Suppressor macrophage treated with lipopolysaccharide for 4 hours (primary cell): ENCODE measurements around the gene IFT52.
A peak's percentile ranks its signal among the peaks of the same experiment; 100 is the strongest.
"Not testable (repeated sequence)": the region's sequence is repeated elsewhere in the genome, so short reads cannot be mapped to it uniquely, and the experiment has no call there.

Experiments
- DNase-seq: peaks from one replicate; pipeline ENCODE4 v3.0.0-alpha.2; 2020

IFT52 gene

DNA sequence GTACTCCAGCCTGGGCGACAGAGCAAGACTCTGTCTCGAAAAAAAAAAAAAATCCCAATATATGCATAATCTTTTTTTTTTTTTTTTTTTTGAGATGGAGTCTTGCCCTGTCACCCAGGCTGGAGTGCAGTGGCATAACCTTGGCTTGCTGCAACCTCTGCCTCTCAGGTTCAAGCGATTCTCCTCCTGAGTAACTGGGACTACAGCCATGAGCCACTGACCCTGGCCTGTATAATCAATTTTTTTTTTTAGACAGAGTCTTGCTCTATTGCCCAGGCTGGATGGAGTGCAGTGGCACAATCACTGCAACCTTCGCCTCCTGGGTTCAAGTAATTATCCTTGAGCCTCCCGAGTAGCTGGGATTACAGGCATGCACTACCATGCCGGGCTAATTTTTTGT is 64.4 kb downstream of the IFT52 start:
- DNase-seq = not testable (repeated sequence)

DNA sequence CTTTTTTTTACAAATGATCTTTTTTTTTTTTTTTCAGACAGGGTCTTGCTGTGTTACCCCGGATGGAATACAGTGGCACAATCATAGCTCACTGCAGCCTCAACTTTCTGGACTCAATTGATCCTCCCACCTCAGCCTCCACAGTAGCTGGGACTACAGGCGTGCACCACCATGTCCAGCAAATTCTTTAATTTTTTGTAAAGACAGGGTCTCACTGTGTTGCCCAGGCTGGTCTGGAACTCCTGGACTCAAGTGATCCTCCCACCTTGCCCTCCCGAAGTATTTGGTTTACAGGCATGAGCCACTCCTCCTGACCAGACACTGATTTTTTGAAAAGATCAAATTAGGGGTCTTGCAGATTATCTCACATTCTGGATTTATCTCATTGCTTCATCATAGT is 65.2 kb downstream of the IFT52 start:
- DNase-seq = no peak

DNA sequence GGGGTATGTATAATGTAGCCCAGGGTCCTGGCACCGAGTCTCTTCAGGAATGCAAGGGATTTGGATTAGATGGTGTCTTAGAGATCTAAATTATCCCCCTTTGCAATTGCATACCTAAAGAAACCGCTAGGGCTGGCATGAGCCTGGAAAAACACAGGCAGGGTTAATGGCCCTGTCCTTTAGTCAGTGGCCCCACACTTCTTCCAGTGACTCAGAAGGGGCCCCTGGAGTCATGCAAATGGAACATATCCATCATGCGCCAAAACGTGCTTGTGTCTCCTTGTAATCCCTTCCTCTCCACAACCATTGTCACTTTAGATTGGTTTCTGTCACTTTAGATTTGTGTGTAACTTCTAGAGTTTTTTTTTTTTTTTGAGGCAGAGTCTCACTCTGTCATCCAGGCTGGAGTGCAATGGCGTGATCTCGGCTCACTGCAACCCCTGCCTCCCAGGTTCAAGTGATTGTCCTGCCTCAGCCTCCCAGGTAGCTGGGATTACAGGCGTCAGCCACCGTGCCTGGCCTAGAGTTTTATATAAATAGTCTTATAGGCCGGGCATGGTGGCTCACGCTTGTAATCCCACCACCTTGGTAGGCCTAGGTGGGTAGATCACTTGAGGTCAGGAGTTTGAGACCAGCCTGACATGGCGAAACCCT is 67.5 kb downstream of the IFT52 start:
- no peak for DNase-seq

DNA sequence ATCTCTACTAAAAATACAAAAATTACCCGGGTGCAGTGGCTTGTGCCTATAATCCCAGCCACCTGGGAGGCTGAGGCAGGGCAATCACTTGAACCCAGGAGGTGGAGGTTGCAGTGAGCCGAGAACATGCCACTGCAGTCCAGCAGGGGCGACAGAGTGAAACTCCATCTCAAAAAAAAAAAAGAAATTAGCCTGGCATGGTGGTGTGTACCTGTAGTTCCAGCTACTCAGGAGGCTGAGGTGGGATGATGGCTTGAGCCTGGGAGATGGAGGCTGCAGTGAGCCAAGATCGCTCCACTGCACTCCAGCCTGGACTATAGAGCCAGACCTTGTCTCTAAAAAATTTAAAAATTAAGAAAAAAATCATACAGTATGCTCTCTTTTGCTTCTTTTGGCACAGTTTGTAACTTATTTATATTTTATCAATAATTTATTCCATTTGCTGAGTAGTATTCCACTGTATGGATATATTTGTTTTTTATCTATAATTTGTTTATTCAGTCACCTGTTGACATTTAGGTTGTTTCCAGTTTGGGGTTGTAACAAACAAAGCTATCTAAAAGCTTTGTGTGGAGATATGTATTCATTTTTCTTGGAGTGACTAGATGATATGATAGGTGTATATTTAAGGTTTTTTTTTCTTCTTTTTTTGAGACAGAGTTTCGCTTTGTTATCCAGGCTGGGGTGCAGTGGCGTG is 68.1 kb downstream of the IFT52 start:
- no peak for DNase-seq

DNA sequence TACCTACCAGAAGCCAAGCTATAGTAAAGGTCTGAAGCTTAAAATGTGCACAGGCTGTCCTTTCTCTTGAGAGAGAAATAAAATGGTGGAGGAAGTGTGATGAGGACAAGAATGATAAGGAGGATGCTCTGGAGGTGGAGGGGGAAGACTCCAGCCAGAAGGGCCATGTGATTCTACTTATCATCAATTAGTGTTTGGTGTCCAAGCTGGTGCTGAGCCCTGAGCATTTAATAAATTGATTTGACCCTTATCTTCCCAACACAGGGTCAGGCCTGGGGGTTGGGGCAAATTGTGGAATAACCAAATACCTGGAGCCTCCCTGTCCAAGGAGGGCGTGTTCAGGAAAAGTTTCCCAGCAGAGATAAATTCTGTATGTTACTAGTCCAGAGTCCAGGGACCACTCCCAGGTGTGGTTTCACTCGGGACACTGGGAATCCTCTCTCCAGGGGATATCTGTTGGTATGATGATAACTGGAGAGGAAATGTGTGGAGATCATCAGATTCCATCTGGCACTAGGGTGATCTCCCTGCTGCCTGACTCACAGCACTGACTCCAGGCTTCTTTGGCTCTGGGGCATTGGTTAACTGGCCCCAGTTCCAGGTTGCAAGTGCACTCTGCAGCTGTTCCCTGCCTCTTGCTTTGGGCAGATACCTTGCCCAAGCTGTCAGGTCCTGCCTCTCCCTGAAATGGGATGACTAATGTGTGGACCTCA is 72.4 kb downstream of the IFT52 start:
- DNase-seq = no peak

DNA sequence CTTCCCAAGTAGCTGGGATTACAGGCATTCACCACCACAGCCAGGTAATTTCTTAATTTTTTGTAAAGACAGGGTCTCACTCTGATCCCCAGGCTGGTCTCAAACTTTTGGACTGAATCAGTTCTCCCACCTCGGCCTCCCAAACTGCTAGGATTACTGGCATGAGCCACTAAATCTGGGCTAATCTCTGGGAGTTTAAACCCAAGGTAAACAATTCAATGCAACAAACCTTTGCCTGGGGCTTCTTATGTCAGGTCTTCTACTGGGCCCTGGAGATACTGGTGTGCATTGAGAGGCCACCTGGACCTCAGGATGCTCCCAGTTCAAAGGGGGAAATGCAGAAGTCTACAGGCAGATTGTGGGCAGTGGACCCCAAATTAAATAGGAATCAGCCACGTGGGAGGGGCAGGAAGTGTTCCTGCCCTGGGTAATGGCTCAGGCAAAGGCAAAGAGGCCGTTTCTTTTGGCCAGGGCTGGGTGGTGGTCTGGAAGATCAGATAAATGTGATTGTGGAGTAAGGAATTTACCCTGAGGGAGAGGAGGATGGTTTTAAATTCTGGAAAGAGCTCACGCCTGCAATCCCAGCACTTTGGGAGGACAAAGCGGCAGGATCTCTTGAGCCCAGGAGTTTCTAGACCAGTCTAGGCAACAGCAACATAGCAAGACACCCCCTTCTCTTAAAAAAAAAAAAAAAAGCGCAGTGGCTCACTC is 74.9 kb downstream of the IFT52 start:
- no peak for DNase-seq

DNA sequence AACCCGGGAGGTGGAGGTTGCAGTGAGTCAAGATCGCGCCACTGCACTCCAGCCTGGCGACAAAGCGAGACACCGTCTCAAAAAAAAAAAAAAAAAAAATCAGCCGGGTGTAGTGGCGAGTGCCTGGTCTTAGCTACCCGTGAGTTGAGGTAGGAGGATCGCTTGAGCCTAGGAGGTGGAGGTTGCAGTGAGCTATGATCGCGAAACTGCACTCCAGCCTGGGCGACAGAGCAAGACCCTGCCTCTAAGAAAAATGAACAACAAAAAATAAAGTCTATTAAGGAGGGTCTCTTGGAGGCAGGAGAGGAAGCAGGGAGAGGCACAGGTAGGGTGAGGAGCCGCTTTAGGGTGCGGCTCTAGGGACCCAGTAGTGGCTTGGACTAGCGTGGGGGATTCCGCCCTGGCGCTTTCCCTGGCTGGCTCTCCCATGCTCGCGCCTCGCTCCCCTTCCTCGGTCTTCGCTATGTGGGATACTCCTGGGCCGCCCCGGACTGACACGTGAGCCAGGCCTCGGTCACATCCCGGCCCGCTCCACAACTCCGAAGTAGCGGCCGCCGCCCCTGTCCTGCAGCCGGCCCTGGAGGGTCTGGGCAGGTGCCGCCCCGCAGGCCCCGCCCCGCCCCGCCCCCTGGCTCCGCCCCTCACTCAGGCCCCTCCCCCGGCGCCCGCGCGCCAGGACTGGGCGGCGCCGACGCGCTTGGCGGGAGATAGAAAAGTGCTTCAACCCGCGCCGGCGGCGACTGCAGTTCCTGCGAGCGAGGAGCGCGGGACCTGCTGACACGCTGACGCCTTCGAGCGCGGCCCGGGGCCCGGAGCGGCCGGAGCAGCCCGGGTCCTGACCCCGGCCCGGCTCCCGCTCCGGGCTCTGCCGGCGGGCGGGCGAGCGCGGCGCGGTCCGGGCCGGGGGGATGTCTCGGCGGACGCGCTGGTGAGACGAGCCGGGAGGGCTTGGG is 75.9 kb downstream of the IFT52 start, which contains the start of gene MYBL2:
MYBL2 (plus strand) TSS at position 739 of the 953 bp plus-strand sequence; CDS start at position 909, 170 bp downstream.
- DNase-seq = peak; percentile 81

DNA sequence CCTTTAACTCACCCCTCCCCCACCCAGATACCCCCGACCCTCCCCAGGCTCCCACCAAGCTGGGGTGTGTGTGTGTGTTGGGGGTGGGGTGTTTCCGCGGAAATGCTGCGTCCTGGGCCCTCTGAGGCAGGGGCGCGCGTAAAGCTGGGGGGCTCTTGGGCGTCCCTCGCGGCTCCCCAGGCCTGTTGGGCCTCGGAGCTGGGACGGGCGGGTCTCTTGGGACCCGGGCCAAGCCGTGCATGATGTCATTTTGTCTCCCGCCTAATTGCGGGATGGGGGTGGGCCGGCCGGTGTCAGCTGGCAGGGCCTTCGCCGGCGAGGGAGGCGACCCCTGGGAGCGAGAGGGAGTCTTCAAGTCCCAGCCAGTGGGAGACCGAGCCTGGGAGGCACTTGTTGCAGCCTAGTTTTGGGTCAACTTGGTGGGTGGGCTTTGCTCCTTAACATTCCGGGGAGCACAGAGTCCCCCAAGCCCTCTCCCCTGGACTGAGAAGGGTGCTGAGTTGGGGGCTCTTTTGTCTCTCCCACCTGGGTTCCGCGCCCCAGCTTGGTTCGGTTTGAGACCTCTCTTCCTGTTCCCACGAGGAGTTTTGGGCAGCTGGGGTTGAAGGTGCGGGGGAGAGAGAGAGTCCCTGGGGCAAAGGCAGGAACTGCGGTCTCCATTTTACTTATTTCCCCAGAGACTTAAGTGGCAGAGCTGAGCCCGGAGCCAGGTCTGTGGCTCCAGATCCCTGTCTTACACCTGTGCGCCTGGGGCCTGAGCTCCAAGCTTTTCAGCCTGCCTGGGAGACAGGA is 76.8 kb downstream of the IFT52 start:
- no peak for DNase-seq

DNA sequence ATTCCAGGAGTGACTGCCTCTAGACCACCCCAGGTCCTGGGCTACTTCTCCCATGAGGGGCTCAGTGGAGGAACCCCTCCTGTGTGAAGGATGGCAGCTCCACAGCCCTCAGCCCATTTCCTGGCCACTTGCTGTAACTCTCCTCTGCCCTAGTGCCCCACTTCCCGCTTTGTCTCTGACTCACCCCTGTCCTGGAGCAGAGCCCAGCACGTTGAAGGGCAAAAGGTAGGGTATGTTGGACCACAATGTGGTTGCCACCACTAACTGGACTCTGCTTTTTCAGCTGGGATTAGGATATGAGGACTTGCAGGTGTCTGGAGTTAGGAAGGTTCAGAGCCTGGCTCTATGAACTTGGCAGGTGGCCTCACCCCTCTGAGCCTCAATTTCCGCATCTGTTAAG is 78.6 kb downstream of the IFT52 start:
- DNase-seq = no peak

DNA sequence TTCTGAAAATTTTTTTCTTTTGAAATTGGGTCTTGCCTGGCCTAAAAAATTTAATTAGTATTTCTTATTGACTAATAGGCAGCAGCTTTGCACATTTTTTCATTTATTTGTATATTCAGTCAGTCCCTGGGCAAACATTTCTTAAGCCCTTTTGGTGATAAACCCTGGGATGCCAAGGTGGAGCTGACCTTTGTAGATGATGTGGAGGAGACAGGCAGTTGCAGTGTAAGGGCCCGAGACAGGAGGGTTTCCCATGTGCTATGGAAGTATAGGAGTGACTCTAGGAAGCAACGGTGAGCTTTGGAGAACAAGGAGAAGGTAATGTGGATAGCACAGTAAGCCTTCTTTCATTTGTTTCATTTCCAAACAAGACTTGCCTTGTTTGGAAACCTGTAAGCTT is 79.7 kb downstream of the IFT52 start:
- DNase-seq = no peak

DNA sequence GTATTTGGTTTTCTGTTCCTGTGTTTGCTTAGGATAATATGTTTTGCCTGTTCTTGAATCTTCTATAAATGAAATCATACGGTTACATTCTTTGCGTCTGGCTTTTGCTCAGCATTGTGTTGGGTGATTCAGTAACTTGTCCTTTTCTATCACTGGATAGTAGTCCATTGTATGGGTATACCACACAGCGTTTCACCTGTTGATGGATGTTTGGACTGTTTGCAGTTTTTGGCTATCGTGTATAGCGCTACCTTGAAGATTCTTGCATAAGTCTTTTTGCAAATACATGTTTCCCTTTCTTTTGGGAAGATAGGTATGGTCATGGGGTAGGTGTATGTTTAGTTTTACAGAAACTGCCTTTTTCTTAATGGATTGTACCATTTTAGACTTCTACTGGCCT is 85.6 kb downstream of the IFT52 start:
- DNase-seq = no peak

DNA sequence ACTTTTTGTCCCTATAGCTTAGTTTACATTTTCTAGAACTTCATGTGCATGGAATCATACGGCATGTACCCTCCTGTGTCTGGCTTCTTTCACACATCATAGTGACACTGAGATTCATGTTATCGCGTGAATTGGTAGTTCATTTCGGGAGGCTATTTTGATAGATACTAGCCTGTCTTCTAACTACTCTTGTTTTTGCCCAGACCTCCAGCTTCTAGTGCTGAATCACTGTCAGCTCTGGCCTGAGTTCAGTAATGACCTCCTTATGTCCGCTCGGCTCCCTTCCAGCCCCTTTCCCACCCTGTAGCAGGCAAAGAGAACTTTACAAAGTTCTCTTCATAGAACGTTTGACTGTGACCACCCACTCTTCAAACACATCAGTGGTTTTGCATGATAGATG is 90.2 kb downstream of the IFT52 start:
- no peak for DNase-seq

DNA sequence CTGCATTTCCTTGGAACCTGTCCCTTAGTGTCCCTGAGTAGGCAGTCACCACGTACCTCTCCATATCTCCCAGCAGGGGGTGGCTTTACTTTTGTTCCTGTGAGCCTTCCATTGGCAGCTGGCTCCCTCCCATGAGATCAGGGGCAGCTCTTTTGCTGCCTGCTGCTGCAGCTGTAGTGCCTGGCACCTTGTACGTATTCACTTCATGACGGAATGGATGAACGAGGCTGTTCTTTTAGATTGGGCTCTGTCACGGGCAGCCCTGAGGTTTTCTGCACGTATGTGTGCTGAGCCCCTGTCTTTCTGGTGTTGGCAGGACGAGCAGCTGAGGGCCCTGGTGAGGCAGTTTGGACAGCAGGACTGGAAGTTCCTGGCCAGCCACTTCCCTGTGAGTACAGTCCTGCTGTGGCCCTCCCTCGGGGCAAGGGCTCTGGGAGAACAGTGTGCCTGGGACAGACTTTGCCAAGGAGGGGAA is 90.8 kb downstream of the IFT52 start:
- no peak for DNase-seq

DNA sequence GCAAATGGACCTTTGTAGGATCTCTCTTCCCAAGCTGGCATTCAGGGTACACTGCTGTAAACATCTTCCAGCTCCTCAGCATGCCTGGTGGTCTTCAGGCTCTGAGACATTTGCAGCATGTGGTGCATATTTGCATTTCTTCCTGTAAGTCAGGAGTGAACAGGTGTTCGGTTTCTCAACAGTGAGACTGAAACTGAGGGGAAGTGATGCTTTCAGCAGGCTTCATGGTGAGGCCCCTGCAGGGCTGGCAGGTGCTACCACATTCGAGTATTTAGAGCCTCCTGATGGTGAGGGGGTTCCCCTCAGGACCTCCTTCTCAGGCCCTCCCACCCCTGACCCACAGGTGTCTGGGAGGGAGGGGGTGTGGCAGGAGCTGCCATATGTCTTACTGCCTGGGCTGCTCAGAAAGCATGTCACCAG is 91.3 kb downstream of the IFT52 start:
- no peak for DNase-seq

DNA sequence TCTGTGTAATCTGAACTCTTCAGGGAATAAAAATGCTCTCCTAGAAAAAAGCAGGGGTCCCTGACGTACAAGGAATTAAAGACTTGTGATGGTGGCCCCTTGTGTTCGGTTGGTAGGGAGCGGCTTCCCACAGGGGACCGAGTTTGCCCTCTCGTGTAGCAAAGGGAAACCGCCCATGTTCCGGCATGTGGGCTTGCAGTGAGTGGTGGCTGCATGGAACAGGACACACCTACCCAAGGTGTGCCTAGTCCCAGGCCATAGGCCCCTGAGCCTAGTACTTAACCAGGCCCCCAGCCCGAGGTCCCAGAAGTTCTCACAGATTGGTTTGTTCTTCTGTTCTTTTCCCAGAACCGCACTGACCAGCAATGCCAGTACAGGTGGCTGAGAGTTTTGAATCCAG is 91.7 kb downstream of the IFT52 start:
- DNase-seq = no peak

DNA sequence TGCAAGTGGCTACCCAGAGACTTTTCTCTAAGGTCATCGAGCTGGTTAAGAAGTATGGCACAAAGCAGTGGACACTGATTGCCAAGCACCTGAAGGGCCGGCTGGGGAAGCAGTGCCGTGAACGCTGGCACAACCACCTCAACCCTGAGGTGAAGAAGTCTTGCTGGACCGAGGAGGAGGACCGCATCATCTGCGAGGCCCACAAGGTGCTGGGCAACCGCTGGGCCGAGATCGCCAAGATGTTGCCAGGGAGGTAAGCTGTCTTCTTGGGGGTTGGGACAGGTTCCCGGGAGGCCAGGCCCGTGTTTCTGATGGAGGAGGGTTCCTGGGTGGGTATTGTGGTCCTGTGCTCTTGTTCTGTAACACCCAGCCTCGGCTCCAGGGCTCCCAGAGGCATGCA is 96.1 kb downstream of the IFT52 start:
- DNase-seq = no peak

DNA sequence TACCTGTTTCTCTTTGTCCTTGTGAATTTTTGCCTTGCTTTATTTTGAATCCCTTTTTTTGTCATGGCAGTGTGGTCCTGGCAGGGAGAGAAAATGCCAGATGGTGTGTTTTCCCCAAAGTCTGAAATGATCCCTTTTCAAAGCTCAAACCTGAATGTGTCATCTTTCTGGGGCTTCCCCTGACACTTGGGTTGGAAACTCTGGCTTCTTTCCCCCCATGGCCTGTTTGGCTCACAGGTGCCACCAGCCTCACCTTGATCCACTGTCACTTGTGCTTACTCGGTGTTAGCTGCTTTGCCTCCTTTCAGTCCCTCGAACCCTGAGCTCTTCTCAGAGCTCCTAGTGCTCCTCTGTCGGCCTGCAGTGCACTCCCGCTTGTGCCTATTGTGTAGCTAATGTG is 98.4 kb downstream of the IFT52 start:
- DNase-seq = no peak

DNA sequence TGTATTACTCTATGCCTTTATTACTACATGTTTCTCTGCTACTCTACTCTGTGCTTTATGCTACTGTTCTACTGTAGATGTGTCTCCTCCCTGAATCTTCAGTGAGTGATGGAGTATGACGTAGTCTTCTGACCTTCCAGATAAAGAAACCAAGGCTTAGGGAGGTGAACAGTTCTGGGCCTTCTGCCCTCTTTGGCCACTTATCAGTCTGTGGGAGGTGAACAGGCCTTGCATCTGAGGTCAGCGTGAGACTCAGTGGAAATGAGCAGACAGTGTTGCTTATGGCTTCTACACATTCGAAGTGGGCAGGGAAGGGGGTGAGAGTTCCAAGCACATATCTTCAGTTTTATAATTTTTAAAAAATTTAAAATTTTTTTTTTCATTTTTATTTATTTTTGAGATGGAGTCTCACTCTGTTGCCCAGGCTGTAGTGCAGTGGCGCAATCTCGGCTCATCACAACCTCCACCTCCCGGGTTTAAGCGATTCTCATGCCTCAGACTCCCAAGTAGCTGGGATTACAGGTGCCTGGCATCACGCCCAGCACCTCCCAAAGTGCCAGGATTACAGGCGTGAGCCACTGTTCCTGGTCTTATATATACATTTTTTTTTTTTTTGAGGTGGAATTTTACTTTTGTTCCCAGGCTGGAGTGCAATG is 100.3 kb downstream of the IFT52 start:
- DNase-seq = no peak

DNA sequence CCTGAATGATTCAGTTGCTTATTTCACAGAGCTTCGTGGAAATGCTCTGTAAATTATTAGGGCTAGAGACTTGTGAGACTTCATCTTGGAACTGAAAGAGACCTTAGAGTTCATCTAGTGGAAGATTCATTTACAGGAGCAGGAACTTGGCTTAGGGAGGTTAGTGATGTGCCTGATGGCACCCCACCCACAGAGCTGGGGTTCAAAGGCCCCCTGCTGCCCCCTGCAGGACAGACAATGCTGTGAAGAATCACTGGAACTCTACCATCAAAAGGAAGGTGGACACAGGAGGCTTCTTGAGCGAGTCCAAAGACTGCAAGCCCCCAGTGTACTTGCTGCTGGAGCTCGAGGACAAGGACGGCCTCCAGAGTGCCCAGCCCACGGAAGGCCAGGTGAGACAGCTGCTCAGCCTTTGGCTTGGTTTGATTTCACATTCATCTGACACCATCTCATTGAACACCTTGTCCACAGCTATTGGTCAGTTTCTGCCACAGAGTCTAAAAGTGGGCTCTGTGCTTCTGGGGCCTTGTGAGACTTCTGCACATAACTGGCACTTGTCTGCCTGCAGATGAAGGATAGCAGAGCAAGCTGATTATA is 101.3 kb downstream of the IFT52 start:
- peak; percentile 66 for DNase-seq

DNA sequence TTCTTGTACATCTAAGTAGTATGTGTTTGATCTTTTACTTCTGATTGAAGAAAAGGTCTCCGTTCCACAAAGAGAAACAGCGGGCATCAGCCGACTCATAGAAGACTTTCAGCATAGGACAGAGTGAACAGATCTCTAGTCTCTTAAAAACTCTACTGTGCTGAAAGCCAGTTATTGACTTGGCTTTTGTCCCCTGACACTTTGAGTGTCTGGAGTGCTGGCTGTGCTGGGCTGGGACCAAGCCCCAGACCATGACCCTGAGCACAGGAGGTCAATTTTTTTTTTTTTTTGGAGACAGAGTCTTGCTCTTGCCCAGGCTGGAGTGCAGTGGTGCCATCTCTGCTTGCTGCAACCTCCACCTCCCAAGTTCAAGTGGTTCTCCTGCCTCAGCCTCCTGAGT is 104.0 kb downstream of the IFT52 start:
- no peak for DNase-seq
